ENCODE results near the gene ECM1. TPM values are rescaled to one million over a fixed set of nuclear protein-coding genes. Genes with fewer than 3 reads are reported as not detected.

Gene ECM1
- total RNA-seq, 1 experiment from 2014 or later, result 10.3 TPM

DNA sequence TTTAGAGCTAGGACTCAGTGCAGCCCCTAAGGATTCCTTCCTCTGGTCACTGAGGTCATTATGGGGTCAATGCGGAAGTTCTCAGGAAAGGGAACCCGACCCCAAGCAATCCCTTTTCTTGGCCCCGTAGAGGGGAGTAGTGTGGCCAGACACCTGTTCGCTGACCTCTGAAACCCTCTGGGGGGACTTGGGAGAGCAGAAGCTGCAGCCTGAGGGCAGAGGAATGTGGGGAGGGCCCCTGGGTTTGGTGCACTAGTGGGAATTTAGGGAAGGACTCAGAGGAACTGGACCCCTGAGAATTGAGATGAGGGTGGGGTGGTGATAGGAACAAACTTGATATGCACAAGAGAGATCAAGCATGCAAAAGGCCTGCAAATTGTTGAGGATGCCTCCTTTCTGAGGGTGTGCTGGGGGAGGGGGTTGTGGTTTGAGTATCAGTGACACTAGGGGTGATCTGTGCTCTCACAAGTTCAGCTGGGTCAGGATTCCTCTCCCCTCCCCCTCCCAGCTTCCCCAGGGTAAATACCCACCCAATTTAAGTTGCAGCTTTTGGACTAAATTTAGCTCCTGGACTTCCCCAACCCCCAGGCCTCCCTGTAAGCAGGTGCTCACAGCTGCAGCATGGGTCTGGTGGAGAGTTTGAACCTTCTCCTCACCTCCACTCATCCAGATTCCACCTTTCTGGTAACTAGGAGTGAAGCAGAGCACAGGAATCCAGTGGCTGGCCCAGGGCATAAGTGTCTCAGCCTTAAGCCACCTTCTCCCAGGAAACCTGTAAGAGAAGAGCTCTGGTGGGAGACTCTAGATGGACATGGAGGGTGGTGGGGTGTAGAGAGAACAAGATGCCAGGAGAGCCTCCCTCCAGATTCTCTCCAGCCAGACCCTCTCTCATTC, 54.8 kb downstream of the ECM1 start:
- Histone ChIP-seq H3K79me2 (ENCODE audit: low read depth) (peaks cover 77% of the 10 kb centered on the region), H3K9me2 (ENCODE audit: insufficient read depth) (no peaks in the 10 kb centered on the region), H2AFZ (no peak overlapping the region), H3K4me3 (peak overlapping the region; percentile 76; the same call in 1 of the 2 replicates), H3K9me3 (ENCODE audit: insufficient read depth, low read depth) (no peaks in the 10 kb centered on the region), H4K20me1 (ENCODE audit: insufficient read depth) (no peaks in the 10 kb centered on the region), H3F3A (ENCODE audit: insufficient read depth, low read depth) (peaks cover 50% of the 10 kb centered on the region), H3K27me3 (ENCODE audit: insufficient read depth, low read depth) (no peaks in the 10 kb centered on the region), H3K4me1 (replicated peaks; ENCODE audit: insufficient read depth) (peaks cover 57% of the 10 kb centered on the region), H3K27ac (peak overlapping the region; percentile 98), H3K4me2 (peak overlapping the region; percentile 100), H3K36me3 (ENCODE audit: low read depth) (no peaks in the 10 kb centered on the region)
- intact Hi-C loops (cut with micrococcal nuclease; ENCODE audit: unreplicated experiment), result loop anchor here (5.0 to 10.0 kb wide), 7 partner anchors 50 to 502 kb away; partner anchors contain the start of genes APH1A, GOLPH3L and MLLT11
- BruUV-seq (replicated peaks), result no TSS peak
- POLR2A ChIA-PET (ENCODE audit: unreplicated experiment), result interaction anchor here (0.6 to 1.7 kb wide), 15 partner anchors 10 to 402 kb away, joined by 3 to 42 read pairs (median 5); partner anchors contain the start of genes ENSA, GOLPH3L and MCL1
- CTCF ChIA-PET, result interaction anchor here (0.5 to 1.2 kb wide), 4 partner anchors 9 to 1439 kb away, joined by 3 to 5 read pairs (median 3); partner anchors contain the start of genes GOLPH3L and MCL1
- DNase-seq, result no peak
- TF ChIP-seq EZH2 (IDR thresholded peaks at IDR 0.05; ENCODE audit: low read depth) (no peak), CTCF (conservative IDR thresholded peaks at IDR 0.05) (no peak)

Small RNA genes within 50 kb of the gene (microRNA-seq; reads per million reads assigned to microRNA genes)
- gene MIR4257 (ENCODE audit: borderline number of aligned reads, borderline replicate concordance) (not detected), gene MIR6878 (ENCODE audit: borderline number of aligned reads, borderline replicate concordance) (not detected)

Other genes starting within 250 kb of the ECM1 start
- 152 and 173 TPM in 2 replicates for gene APH1A, start 239.1 kb upstream of the ECM1 start, total RNA-seq (2021)
- 1.4 and 1.8 TPM in 2 replicates for gene C1orf54, start 235.3 kb upstream of the ECM1 start, total RNA-seq (2021)
- 11.0 and 16.6 TPM in 2 replicates for gene CIART, start 225.6 kb upstream of the ECM1 start, total RNA-seq (2021)
- 56.2 and 62.6 TPM in 2 replicates for gene MRPS21, start 214.2 kb upstream of the ECM1 start, total RNA-seq (2021)
- gene PRPF3, start 186.6 kb upstream of the ECM1 start, total RNA-seq (2021), result 75.7 and 77.1 TPM in 2 replicates
- gene RPRD2, start 144.0 kb upstream of the ECM1 start, total RNA-seq (2021), result 24.3 and 36.2 TPM in 2 replicates
- 44.8 and 46.0 TPM in 2 replicates for gene TARS2, start 20.7 kb upstream of the ECM1 start, total RNA-seq (2021)
- 0.94 and 2.1 TPM in 2 replicates for gene FALEC, start 7.6 kb downstream of the ECM1 start, total RNA-seq (2021)
- 67.9 and 76.7 TPM in 2 replicates for gene ADAMTSL4, start 41.3 kb downstream of the ECM1 start, total RNA-seq (2021)
- 145 and 178 TPM in 2 replicates for gene MCL1, start 71.5 kb downstream of the ECM1 start, total RNA-seq (2021)
- 229 and 263 TPM in 2 replicates for gene ENSA, start 121.5 kb downstream of the ECM1 start, total RNA-seq (2021)
- 36.5 and 52.7 TPM in 2 replicates for gene GOLPH3L, start 189.0 kb downstream of the ECM1 start, total RNA-seq (2021)
- gene HORMAD1, start 212.8 kb downstream of the ECM1 start, total RNA-seq (2021), result not detected in 2 replicates